ENCODE measurements around the gene PIMREG.

Gene PIMREG

DNA sequence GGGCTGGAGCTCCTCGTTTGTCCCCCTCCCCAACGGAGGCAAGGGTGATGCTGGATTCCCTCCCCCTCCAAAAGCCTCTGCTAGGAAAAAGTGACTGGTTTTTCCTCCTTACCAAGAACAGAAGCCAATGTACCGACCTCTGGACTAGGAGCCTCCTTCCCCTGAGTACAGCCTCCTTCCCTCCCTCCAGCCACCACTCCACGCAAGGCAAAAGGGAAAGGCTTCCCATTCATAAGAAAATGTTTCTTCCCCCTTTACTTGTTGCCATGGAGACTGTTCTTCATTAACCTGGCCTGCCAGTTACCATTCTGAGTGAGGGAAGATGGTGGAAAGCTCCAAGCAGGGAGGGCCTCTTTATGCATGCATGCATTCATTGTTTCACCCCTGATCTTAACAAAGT, 4.3 kb upstream of the PIMREG start:
- DNase-seq = no peak

DNA sequence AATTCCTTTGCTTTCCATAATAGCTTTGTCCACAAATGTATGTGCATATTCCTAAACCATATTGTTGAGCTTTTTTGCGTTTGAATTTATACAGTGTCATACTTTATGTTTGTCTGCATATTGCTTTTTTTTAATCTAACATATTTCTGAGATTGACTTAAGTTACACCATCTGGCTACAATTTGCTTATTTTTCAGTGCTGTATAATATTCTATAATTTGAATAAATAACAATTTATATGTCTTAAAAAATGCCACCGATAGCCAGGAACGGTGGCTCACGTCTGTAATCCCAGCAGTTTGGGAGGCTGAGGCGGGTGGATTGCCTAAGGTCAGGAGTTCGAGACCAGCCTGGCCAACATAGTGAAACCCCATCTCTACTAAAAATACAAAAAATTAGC, 1.5 kb upstream of the PIMREG start:
- no peak for DNase-seq

DNA sequence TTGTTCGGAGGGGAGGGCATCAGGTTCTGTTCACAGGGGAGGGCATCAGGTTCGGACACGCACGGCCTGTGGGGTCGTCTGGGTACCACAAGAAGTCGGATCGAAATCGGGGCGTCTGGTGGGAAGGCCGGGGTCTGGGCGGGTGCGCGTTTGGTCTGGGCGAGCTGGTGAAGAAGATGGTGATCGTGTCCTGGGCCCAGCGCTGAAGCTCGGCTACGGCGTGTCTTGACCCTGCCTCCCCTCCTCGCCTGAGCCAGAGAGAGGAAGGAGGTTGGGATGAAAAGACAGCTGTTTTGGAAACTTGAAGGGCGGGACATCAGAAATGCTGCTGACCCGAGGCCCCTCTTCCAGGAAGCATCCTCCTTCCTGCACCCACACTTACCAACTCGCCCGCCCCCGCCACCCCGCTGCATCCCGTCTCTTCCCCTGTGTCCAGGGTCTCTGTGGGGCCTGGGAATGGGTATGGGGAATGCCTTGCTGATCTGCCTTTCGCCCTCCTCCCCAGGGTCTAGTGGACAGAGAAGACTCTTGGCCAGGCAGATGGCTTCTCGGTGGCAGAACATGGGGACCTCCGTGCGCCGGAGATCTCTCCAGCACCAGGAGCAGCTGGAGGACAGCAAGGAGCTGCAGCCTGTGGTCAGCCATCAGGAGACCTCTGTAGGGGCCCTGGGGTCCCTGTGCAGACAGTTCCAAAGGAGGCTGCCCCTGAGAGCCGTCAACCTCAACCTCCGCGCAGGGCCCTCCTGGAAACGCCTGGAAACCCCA, 498 bp downstream of the PIMREG start:
- DNase-seq = no peak

DNA sequence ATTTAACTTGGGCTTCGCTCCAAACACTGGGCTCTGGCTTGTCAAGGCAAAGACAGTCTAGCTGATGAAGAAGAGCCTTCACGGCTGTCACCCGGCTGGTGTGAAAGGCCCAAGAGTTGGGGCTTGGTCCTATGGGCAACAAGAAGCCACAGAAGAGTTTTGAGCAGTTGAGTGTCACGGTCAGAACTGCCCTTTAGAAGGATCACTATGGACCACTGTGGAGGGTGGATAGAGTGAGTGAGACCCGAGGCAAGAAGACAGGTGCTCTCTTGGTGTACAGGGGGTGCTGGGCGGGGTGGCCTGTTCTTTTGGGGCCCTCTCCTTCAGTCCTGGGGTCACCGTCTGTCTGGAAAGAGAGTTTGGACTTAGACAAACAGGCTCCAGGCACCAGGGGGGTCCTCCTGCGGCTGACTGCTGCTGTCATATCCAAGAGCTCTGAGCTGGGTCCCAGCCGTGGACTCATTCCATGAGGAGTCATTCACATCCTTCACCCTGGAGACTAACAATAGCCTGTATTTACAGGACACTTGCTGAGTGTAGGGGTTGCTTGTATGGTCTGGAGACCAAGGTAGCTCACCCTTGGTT, 2.4 kb downstream of the PIMREG start:
- DNase-seq = no peak

DNA sequence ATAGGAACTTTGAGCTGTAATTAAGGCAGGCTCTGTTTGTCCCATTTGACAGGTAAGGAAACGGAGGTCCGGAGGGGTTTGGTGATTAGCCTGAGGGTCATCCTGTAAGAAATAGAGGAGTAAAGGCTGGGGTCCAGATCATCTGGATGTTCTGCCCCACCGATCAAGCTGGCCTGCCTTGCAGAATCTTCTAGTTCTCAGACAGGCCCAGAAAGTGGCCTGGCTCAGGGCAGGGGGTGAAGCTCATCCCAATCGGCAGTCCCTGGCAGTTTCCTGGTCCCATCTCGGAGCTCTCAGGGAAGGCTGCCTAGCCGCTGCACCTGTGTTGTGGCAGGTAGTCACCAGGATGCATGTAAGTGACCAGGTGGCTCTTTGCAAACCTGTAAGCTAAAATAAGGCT, 4.2 kb downstream of the PIMREG start:
- no peak for DNase-seq

DNA sequence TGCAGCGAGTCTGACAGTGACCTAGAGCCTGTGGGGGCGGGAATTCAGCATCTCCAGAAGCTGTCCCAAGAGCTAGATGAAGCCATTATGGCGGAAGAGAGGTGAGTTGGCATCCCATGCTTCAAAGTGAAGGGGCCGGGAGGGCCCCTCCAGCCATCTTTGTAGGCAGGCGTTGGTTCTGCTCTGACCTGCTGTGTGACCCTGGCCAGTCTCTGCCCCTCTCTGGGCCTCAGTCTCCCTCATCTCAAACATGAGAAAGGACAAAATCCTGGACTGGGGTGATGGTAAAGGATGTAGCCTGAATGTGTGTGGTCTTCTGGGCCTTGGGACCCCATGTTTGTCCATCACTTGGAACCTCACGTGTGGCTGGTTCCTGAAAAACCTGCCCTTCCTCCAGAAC, 5.1 kb downstream of the PIMREG start:
- no peak for DNase-seq

DNA sequence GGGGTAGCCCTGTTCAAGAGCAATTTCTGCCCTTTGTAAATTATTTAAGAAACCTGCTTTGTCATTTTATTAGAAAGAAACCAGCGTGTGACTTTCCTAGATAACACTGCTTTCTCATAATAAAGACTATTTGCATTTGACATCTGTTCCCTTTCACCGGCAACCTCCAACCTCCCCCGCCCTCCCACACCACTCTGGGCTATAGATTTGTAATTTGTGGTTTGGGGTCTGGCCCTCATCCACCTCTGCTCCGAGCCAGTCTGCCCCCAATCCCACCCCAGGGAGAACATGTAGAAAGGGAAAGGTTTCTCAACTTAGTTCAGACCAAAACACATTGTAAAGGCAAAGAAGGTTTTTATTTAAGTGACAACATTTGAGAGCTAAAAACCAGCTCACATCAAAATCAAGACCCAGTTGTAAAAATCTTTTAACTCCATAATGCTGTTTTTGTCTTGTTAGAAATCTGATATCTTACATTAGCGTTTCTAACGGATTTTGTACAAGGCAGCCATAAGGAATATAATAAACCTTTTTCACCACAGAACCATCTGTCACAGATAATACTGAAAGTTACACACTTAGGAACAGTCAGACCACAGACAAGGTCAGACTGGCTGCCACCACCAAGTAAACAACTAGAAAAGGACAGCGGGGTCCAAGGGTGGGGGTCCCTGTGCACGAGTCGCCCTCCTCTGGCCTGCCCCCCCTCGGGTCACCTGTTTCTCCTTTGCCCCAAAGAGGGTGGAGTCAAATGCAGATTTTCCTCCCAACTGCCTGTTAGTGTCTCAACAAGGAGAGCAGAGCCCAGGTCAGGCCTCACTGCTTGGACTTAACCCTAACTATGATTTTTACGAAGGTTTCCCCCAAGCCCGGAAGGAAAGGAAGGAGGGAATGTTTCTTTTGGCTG, 6.9 kb downstream of the PIMREG start:
- DNase-seq = no peak

DNA sequence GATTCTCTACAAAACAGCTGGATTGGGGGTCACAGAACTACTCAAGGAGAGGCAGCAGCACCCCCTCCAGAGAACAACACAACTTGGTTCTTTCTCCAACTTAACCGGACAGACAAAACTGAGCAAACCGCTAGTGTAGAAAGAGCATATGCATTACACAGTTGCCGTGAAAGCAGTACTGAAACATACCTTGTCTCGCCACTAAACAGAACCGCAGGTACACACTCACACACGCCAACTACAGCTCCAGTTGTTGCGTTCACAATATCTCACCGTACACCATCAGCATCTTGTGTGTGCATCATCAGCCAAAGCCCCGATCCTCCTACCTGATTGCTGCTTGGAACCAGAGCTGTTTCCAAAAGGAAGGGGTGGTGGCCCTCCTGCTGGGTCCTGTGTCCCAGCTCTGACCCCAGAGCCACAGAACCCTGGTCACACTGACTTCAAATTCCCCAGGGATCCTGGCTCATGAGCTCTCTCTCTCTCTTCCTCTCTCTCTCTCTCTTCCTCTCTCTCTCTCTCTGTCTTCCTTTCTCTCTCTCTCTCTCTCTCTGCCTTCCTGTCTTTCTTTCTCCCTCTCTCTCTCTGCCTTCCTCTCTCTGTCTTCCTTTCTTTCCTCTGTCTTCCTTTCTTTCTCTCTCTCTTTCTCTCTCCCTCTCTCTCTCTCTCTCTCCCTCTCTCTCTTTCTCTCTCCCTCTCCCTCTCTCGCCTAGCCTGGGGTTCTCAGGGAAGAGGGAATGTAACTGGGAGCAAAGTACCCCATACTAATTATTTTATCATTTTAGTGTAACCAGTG, 8.4 kb downstream of the PIMREG start:
- DNase-seq = no peak

DNA sequence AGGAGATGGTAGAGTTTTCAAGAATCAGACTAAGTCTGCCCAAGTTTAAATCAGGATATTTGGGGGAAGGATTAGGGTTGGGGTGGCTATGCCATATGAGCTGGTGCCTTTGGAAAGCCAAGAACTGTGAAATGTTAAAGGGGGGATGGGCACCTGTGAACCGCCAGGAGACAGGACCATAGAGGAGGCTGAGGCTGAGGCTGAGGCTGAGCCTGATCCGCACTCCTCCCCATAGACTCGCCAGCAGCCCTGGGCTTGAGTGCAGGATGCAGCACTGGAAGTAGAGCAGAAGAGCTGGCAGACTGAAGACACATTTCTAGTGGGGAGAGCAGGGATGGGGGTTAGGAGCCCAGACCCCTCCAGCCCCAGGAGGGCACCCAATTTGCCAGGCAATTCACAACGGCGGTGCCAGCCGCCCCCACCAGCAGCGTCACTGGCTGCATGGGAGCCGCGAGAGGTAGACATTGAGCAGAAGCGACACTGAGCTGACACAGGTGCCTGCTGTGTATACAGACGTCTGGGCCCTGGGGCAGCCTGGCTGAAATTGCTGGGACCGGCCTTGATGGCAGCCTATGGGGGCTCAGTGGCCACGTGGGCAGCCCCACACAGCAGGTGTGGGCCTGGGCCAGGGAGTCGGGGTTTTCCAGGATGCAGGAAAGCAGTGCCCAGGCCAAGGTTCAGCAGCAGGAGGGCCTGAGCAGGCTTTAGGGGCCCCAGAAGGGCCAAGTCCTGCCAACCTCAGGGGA, 9.2 kb downstream of the PIMREG start:
- no peak for DNase-seq

DNA sequence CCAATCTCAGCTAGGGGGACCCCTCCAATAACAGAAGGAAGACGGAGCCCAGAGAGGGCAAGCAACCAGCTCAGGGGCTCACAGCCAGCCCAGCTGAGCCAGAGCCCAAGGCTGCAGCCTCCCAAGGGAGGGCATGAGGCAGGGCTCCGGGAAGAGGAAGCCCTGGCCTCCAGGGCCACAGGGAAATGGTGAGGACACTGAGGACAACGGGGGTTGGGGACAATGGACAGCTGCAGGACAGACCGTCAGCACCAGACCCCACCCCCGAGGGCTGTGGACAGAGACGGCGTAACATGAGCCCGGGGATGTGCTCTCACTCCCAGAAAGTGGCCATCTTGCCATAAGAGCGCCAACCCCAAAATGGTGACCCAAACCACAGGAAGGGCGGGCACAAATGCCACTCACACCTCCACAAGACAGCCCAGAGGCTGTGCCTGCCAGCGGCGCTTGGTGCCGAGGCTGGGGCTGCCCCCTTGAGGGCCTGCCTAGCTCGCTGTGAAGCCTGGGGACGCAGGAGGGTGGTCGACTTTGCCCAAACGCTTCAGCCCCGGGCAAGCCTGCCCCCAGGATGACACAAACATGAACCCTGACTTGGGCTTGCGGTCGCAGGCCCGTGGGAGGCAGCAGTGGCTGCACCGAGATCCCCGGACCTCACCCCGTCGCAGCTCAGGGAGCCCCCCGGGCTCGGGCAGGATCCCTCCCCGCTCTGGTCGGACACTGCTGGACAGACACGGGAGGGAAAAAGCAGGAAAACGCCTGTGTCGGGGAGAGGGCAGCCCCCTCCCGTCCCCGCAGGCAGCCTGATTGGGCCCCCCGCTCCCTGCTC, 10.5 kb downstream of the PIMREG start:
- no peak for DNase-seq

DNA sequence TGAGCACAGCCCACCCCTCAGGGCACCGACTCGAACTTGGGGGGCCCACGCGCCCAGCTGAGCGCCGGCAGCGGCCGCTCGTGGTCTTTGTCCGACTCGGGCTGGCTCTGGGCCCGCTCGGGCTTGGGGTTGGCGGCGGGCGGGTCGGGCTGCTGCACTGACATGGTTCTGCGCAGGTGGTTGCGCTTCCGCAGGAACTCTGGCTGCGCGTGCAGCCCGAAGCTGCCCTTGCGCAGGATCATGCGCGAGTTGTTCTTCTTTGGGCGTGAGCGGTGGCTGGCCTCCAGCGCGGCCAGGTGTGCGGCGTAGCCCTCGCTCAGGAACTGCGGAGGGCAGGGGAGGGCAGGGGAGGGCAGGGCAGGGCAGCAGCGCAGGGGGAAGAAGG, 11.1 kb downstream of the PIMREG start:
- DNase-seq = no peak

DNA sequence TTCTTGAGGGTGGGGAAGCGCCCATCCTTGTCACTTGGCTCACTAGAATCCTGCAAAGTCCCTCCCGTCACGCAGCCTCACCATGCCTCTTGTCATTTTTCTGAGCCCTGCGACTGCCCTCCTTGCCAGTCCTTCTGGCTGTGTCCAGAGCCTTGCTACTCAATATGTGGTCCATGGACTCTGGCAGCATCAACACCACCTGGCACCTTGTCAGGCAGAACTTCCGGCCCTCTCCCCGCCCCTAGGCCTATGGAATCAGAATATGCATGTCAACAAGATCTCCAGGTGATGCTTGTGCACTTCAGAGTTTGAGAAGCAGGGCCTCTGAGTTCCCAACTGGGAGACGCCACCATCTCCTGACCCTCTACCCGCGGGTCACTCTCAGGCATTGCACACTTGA, 12.1 kb downstream of the PIMREG start:
- DNase-seq = no peak

DNA sequence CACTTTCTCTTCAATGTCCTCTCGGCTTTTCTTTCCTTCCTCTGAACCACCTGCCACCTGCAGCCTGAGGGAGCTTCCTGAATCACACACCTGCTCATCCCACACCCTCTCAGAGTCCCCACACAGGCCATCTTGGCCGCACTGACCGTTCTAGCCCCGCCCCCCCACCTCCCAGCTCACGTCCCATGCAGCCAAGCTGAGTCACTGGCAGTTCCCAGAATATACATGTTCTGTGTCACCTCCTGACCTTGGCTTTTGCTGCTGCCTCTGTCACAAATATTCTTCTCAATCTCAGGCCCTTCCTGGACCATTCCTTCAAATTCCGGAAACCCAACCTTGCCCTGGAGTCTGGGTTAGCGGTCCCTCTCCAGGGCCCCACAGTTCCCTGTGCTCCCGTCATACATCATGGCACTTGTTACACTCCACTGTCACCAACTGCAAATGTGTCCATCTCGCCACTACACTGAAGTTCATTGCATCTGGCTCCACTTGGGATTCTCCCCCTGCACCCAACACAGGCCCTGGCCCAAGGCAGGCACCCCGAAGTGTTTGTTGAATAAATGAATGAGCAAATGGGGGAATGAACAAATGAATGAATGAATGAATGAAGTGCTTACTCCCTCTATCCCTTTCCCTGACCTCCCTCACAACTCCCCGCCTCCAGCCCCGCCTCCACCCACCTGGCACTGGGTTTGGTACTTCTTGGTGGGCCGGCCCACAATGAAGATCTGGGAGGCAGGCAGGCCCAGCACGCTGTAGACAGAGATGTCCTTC, 12.8 kb downstream of the PIMREG start:
- DNase-seq = no peak

DNA sequence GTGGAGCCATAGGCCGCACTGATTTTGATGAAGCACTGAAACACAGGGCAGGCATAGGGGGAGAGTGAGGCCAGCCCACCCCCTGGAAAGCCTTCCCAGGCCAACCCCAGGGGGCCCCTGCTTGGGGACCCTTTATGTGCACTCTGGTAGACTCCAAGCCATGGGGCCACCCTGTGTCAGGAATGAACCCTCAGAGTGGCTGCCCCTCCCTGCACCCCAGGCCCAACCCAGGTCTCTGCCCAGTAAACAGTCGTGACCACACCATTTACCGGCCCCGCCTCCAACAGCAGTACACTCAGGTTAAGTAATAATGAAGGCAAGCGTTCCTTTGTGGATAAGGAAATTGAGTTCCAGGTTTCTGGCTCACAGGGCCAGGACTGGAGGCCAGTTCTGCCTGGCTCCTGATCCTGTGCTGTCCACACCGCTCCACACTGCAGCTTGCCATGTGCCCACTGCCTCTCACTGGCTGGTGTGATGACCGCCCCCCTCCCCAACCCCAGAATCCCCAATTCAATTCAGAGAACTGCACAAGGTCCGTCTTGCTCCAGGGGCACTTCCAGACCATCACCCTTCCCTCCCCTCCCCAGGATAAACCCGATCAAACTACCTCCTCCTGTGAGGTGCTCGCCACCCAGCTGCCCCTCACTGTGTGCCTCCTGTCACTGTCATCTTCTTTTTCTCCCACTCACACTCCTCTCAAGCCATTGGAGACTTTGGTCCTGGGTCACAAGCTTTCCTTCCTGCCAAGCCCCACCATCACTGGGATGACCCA, 13.6 kb downstream of the PIMREG start:
- no peak for DNase-seq

DNA sequence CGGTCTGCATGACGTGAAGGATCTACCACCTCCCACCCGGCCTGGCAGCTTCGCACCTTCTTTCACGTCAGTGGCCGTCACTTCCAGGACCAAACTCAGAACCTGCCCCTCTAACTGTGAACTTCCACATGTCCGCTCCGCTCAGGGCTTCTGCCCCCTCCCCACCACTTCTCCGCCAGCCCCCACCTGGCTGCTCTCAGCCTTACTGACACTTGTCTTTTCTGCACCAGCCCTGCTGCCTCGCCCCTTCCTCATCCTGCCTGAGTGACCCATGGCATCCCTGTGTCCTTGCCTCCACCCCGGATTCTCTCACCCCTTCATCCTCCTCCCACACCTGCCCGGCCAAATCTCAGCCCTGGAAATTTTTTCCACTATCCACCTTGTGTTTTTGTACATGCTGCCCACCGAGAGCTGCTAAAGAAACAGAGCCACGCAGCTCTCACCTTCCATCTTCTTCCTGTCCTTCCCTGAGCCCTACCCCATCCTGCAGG, 14.2 kb downstream of the PIMREG start:
- DNase-seq = no peak

DNA sequence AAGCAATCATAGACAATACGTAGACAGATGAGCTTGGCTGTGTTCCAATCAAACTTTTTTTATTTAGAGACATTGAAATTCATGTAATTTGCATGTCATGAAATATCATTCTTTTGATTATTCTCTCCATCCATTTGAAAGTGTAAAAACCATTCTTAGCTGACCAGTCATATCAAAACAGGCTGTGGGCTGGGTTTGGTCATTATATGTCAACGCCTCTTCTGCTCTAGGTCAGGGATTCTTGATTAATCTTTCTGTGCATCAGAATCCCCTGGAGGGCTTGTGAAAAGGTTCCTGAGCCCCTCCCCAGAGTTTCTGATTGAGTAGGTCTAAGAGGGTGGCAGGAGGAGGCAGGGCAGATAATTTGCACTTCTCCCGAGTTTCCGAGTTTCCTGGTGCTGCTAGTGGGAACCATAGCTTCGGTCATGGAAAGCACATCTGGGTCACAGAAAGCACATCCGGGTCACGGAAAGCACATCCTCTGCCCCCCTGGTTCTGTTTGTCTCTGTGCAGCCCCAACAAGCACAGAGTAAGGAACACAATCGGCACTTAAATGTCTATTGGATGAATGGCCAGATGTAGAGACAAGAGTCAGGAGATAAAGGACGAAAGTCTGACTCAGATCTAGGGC, 16.4 kb downstream of the PIMREG start:
- no peak for DNase-seq

DNA sequence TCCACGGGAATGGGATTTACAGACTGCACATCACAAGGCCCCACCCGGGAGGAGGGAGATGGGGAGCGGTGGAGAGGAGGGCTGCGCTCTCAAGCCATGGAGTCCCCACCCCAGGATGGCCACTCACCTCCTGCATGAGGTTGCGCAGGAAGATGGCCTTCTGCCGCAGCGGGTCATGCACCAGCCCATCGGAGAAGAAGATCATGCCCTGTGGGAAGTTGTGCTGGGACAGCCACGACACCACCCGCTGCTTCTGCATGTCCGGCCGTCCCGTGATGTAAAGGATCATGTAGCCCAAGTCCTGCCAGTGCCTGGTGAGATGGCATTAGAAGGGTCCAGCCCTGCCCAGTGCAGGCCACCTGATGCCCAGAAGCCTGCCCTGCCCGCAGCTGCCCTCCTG, 17.0 kb downstream of the PIMREG start:
- DNase-seq = no peak

DNA sequence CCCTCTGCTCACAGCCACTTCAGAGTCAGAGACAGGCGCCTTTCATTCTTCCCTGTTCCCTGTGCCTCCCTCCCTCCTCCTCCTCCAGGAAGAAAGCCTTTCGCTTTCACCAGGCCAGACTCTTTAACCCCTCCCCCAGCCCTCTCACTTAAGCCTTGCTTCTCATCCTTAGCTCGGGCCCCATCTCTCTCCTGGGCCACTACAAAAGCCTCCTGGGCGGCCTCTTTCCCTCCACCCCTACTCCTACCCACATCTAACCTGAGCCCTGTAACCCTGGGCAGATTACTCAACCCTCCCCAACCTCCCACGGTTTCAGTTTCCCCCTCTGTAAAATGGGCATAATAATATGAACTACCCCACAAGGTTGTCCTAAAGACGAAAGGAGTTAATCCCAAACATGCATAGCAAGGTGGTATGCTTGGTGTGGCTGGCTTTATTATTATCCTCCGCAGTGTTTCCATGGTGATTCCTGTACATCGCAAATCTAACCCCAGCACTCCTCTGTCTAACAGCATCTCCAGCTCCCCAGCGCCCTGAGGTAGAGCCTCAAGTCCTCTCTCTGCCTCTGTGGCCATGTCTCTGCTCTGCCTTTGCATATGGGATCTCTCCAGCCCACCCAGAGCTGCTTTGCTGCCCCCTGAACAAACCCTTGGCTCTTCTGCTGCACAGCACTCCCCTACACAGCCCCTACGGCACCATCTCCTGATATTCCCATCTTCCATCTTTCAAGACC, 17.7 kb downstream of the PIMREG start:
- no peak for DNase-seq

Measured in bone marrow (tissue), 2 donors.